Measurements from ENCODE around the gene RUFY2.

DNA sequence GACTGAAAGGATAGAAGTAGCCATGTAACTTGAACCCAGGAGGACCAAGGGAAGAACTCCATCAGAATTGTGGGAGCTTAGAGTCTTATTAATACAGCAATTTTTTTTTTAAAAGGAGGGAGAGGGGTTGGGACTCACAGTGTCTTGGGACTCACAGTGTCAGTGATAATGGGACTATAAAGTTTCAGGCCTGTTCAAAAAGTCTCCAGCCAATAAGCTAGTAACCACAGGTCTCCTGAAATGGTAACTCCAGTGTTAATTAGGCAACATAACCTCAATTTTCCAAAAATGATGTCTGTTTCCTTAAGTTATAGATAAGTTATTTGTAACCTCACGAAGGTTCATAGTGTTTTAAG lies 77.6 kb downstream of the RUFY2 start:
- TF ChIP-seq, protein P1, sequence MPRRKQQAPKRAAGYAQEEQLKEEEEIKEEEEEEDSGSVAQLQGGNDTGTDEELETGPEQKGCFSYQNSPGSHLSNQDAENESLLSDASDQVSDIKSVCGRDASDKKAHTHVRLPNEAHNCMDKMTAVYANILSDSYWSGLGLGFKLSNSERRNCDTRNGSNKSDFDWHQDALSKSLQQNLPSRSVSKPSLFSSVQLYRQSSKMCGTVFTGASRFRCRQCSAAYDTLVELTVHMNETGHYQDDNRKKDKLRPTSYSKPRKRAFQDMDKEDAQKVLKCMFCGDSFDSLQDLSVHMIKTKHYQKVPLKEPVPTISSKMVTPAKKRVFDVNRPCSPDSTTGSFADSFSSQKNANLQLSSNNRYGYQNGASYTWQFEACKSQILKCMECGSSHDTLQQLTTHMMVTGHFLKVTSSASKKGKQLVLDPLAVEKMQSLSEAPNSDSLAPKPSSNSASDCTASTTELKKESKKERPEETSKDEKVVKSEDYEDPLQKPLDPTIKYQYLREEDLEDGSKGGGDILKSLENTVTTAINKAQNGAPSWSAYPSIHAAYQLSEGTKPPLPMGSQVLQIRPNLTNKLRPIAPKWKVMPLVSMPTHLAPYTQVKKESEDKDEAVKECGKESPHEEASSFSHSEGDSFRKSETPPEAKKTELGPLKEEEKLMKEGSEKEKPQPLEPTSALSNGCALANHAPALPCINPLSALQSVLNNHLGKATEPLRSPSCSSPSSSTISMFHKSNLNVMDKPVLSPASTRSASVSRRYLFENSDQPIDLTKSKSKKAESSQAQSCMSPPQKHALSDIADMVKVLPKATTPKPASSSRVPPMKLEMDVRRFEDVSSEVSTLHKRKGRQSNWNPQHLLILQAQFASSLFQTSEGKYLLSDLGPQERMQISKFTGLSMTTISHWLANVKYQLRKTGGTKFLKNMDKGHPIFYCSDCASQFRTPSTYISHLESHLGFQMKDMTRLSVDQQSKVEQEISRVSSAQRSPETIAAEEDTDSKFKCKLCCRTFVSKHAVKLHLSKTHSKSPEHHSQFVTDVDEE (CRISPR knock-in tag; IDR thresholded peaks at IDR 0.05) = no peak
- TF ChIP-seq ZC3H10 (CRISPR knock-in tag; IDR thresholded peaks at IDR 0.05) (no peak), ARNTL (CRISPR knock-in tag; IDR thresholded peaks at IDR 0.05; ENCODE audit: borderline replicate concordance, low read depth) (no peak), ZFP3 (CRISPR knock-in tag; IDR thresholded peaks at IDR 0.05) (no peak)
- TF ChIP-seq, protein P2, sequence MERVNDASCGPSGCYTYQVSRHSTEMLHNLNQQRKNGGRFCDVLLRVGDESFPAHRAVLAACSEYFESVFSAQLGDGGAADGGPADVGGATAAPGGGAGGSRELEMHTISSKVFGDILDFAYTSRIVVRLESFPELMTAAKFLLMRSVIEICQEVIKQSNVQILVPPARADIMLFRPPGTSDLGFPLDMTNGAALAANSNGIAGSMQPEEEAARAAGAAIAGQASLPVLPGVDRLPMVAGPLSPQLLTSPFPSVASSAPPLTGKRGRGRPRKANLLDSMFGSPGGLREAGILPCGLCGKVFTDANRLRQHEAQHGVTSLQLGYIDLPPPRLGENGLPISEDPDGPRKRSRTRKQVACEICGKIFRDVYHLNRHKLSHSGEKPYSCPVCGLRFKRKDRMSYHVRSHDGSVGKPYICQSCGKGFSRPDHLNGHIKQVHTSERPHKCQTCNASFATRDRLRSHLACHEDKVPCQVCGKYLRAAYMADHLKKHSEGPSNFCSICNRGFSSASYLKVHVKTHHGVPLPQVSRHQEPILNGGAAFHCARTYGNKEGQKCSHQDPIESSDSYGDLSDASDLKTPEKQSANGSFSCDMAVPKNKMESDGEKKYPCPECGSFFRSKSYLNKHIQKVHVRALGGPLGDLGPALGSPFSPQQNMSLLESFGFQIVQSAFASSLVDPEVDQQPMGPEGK (CRISPR knock-in tag; IDR thresholded peaks at IDR 0.05; ENCODE audit: borderline replicate concordance) = no peak

Measured in SK-N-SH treated with all-trans-retinoic acid at 6 μM for 48 hours (cell line).